ENCODE measurements around the gene VILL.

VILL gene

DNA sequence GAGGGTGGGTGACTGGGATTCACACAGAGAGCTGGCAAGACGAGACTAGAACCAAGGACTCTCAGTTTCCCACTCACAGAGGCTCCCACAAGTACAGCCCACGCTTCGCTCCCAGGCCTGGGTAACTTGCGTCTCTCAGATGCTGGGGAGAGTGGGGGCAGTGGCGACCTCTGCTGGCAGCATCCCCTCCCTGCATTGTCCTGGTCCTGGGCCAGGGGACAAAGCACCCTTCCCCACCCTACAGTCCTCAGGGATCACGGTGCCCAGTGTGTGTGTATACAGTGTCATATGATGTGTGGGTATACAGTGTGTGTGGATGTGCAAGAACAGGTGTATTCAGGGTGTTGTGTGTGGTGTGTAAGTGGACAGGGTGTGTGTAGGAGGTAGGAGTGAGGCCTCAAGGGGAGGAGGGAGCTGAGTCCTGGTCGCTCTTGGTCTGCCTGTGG, 12.8 kb downstream of the VILL start:
- Histone ChIP-seq H4K20me1 (ENCODE audit: insufficient read depth) (no peaks in the 10 kb centered on the region), H3K27me3 (ENCODE audit: insufficient read depth, low read depth) (no peaks in the 10 kb centered on the region), H2AFZ (ENCODE audit: low read depth) (no peak overlapping the region), H3K4me3 (IDR thresholded peaks at IDR 0.05; ENCODE audit: insufficient read depth, low read depth, low read length) (no peak overlapping the region), H3K79me2 (ENCODE audit: insufficient read depth, low read depth) (no peaks in the 10 kb centered on the region), H3K4me2 (no peak overlapping the region), H3K9ac (no peak overlapping the region), H3K4me1 (ENCODE audit: low read depth, poor library complexity, severe bottlenecking) (peaks cover 2% of the 10 kb centered on the region), H3K27ac (no peak overlapping the region), H3K36me3 (ENCODE audit: insufficient read depth) (no peaks in the 10 kb centered on the region)
- TF ChIP-seq, protein P1, sequence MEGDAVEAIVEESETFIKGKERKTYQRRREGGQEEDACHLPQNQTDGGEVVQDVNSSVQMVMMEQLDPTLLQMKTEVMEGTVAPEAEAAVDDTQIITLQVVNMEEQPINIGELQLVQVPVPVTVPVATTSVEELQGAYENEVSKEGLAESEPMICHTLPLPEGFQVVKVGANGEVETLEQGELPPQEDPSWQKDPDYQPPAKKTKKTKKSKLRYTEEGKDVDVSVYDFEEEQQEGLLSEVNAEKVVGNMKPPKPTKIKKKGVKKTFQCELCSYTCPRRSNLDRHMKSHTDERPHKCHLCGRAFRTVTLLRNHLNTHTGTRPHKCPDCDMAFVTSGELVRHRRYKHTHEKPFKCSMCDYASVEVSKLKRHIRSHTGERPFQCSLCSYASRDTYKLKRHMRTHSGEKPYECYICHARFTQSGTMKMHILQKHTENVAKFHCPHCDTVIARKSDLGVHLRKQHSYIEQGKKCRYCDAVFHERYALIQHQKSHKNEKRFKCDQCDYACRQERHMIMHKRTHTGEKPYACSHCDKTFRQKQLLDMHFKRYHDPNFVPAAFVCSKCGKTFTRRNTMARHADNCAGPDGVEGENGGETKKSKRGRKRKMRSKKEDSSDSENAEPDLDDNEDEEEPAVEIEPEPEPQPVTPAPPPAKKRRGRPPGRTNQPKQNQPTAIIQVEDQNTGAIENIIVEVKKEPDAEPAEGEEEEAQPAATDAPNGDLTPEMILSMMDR (conservative IDR thresholded peaks at IDR 0.05; ENCODE audit: low read depth, low read length) = peak; percentile 74

DNA sequence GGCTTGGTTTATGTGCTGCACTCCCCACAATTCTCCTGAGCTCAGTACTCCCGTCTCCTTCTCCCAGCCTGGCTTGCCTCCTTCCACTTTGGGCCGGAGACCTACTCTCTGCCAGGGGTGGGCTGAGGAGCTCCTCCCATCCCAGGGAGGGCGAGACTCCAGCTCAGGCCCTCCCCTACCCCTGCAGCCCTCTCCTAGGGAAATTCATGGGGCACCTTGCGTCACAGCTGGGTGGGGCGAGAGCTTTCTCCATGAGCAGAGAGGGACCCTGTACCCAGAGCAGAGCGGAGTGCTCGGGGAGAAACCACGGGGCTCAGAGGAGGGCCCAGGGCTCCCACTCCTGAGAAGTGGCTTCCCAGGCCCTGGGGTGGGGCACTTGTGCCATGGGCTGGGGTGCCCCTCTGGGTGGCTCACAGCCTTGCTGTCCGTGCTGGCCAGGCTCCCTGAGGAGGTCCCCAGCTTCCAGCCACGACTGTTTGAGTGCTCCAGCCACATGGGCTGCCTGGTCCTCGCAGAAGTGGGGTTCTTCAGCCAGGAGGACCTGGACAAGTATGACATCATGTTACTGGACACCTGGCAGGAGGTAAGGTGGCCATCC, 13.3 kb downstream of the VILL start:
- Histone ChIP-seq H3K4me2 (no peak overlapping the region), H3K27ac (no peak overlapping the region), H3K4me1 (ENCODE audit: low read depth, poor library complexity, severe bottlenecking) (no peaks in the 10 kb centered on the region), H3K27me3 (ENCODE audit: insufficient read depth, low read depth) (no peaks in the 10 kb centered on the region), H2AFZ (ENCODE audit: low read depth) (no peak overlapping the region), H3K79me2 (ENCODE audit: insufficient read depth, low read depth) (no peaks in the 10 kb centered on the region), H3K4me3 (IDR thresholded peaks at IDR 0.05; ENCODE audit: insufficient read depth, low read depth, low read length) (no peak overlapping the region), H3K9ac (no peak overlapping the region), H3K36me3 (ENCODE audit: insufficient read depth) (no peaks in the 10 kb centered on the region), H4K20me1 (ENCODE audit: insufficient read depth) (no peaks in the 10 kb centered on the region)
- TF ChIP-seq, protein P1 (conservative IDR thresholded peaks at IDR 0.05; ENCODE audit: low read depth, low read length) = no peak

DNA sequence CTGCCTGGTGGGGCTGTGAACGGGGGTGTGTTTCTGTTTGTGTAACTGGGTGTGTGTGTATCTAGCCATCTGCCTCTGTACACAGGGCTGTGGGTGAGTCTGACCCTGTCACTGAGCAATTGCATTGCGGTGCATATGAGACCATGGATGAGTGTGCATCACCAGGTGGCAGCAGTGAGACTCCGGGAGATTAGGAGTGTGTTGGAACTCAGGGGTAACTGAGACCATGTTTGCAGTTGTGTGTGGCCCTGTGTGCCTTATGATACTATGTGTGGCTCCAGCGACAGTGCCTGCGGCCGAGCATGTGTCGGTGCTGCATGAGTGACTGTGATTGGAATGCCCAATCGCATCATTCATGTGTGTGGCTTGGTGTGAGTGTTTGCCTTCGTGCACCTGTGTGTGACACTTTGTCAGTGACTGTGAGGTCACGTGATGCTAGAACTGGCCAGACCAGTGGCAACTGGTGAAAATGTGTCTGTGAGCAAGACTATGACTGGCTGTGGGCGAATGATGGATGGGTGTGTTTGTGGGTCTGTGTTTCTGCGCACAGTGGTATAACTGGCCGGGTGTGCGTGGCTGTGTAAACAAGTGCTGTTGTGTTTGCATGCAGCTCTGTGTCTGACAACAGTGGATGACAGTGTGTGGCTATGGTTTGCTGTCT, 14.0 kb downstream of the VILL start:
- Histone ChIP-seq H3K27me3 (ENCODE audit: insufficient read depth, low read depth) (no peaks in the 10 kb centered on the region), H3K27ac (no peak overlapping the region), H3K4me1 (ENCODE audit: low read depth, poor library complexity, severe bottlenecking) (no peaks in the 10 kb centered on the region), H3K4me2 (no peak overlapping the region), H3K4me3 (IDR thresholded peaks at IDR 0.05; ENCODE audit: insufficient read depth, low read depth, low read length) (no peak overlapping the region), H4K20me1 (ENCODE audit: insufficient read depth) (no peaks in the 10 kb centered on the region), H3K9ac (no peak overlapping the region), H3K79me2 (ENCODE audit: insufficient read depth, low read depth) (no peaks in the 10 kb centered on the region), H3K36me3 (ENCODE audit: insufficient read depth) (no peaks in the 10 kb centered on the region), H2AFZ (ENCODE audit: low read depth) (no peak overlapping the region)
- TF ChIP-seq, protein P1 (conservative IDR thresholded peaks at IDR 0.05; ENCODE audit: low read depth, low read length) = peak; percentile 60

DNA sequence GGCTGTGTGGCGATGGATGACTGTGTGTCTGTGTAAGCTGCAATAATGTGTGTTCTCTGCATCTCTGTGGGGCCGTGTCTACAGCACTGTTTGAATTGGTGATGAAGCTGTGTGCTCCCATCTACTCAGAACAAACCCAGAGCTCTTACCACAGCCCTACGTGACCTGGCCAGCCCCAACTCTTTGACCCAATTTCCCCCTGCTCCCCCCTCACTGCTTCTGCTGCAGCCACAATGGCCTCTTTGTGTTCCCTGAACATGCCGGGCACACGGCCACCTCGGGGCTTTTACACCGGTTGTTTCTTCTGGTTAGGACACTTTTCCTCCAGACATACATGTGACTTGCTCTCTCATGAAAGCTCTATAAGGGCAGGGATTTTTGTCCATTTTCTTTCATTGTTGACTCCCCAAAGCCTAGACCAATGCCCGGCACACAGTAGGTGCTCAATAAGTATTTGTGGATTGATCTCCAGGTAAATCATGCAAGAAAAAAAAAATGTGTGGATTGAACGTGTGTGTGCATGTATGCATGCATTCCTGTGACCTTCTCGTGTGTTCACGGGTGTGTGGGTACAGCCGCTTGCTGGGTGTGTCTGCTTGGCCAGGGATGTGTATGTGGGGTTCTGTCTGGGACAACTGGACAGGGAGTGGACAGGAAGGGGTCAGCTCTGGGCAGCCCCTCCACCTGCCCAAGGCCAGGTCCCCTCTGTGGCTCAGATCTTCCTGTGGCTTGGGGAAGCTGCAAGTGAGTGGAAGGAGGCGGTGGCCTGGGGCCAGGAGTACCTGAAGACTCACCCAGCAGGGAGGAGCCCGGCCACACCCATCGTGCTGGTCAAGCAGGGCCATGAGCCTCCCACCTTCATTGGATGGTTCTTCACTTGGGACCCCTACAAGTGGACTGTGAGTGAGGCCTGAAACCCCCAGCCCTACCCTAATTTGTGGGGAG, 14.8 kb downstream of the VILL start:
- TF ChIP-seq, protein P1 (conservative IDR thresholded peaks at IDR 0.05; ENCODE audit: low read depth, low read length) = no peak
- no peak overlapping the region for H3K9ac ChIP-seq
- H3K79me2 ChIP-seq (ENCODE audit: insufficient read depth, low read depth) = no peaks in the 10 kb centered on the region
- no peaks in the 10 kb centered on the region for H4K20me1 ChIP-seq (ENCODE audit: insufficient read depth)
- no peak overlapping the region for H2AFZ ChIP-seq (ENCODE audit: low read depth)
- no peaks in the 10 kb centered on the region for H3K4me1 ChIP-seq (ENCODE audit: low read depth, poor library complexity, severe bottlenecking)
- H3K27me3 ChIP-seq (ENCODE audit: insufficient read depth, low read depth) = no peaks in the 10 kb centered on the region
- H3K4me2 ChIP-seq = no peak overlapping the region
- no peak overlapping the region for H3K27ac ChIP-seq
- H3K4me3 ChIP-seq (IDR thresholded peaks at IDR 0.05; ENCODE audit: insufficient read depth, low read depth, low read length) = no peak overlapping the region
- no peaks in the 10 kb centered on the region for H3K36me3 ChIP-seq (ENCODE audit: insufficient read depth)
